HG03066 (cell line): Measurements from ENCODE around the gene BMP4.

ENCODE experiments used
- ATAC-seq: cut with Tn5 transposase; IDR thresholded peaks from one replicate; pipeline ENCODE4 v1.9.1; 2021; ENCODE audit warnings: low read depth; ENCODE audit not compliant: unreplicated experiment

Gene BMP4

DNA sequence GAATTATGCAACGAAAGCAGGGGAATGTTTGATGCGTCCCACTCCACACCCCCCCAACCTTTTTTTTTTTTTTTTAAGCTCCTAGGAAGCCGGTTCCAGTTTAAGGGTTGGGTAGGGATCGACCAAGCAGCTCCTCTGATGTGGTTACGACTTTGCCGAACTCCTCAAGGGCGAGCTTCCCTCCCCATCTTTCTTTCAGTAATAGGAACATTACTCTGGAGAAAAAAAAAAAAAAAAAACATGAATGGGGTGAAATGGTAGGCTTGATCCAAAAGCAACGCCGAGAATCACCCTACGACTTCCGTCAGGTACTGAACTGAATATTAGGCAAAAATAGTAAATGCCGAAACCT, 9.6 kb downstream of the BMP4 start:
- ATAC-seq, result no peak

- ATAC-seq, result no peak
These were observed 10.1 kb downstream of the BMP4 start for GRCh38 chr14:53946404-53947093.

GRCh38 chr14:53946071-53946403, 10.6 kb downstream of the BMP4 start:
- ATAC-seq, result no peak

- no peak for ATAC-seq
These were observed 12.9 kb downstream of the BMP4 start for GRCh38 chr14:53943751-53944083.

- no peak for ATAC-seq
These were observed 13.5 kb downstream of the BMP4 start for GRCh38 chr14:53942970-53943750.

- no peak for ATAC-seq
These were observed 18.3 kb downstream of the BMP4 start for GRCh38 chr14:53938136-53938837.

DNA sequence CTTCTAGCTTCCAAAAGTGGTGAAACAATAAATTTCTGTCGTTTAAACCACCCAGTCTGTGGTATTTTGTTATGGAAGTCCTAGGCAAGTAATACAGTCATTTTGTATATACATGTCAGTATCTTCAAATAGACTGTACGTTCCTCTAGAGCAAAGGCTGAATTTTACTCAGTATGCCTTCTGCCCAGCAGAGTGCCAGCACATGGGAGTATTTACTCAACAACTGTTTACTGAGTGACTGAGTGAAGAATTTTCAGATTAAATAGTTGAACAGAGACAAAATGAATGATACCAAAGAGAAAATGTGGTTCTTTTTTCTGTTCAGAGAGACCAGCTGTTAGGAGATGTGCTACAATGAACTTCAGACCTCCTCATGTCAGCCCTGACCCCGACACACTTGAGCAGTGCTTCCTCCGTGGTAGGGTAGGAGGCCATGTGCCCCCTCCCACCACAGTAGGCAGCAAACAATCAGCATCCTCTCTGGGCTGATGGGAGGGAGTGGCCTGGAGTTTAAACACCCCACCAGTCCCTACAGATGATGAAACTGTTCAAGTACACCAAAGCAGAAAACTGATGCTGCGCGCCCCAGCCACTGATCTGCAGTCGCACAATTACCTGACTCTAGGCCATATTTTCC, 21.7 kb downstream of the BMP4 start:
- no peak for ATAC-seq

GRCh38 chr14:53932966-53933365, 23.7 kb downstream of the BMP4 start:
- ATAC-seq, result no peak

GRCh38 chr14:53929871-53930715, 26.5 kb downstream of the BMP4 start:
- ATAC-seq, result no peak

GRCh38 chr14:53927171-53927570, 29.5 kb downstream of the BMP4 start:
- ATAC-seq, result no peak

DNA sequence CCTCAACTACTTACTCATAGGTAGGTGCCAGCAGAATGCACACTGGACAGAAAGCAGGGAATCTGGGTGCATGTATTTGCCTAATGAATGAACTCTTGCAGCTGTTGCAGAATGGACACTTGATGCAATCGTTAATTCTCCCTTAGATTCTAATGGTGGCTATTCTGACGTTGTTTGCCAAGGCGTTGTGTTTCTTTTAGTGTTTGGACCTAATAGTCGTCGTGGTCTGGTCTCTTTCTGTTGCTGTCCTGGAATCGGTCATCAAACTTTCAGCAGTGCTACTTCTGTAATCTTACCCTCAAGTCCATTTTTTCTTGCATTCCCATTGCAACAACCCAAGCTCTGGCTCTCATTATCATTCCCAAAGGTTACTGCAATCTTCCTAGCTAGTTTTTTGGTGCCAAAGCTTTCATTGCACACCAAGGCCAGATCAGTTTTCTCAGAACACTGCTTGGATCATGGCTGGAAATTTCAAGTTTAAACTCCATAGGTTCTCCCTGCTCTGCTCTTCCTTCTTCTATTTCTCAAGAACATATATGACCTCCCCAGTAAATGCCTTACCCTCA, 31.3 kb downstream of the BMP4 start:
- ATAC-seq, result no peak

- ATAC-seq, result no peak
These were observed 31.9 kb downstream of the BMP4 start for GRCh38 chr14:53924753-53925152.

GRCh38 chr14:53921027-53921426, 35.6 kb downstream of the BMP4 start:
- no peak for ATAC-seq

DNA sequence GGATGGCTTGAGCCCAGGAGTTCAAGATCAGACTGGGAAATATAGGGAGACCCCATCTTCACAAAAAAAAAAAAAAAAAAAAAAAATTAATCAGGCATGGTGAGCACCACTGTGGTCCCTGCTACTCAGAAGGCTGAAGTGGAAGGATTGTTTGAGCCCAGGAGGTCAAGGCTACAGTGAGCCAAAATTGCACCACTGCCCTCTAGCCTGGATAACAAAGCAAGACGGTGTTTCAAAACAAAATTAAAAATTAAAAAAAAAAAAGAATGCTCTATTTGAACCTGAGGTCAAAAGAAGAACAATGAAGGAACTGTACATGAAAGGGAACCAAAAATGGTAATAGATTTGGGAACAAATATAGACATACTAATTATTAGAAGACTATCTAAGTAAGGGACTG, 40.4 kb downstream of the BMP4 start:
- no peak for ATAC-seq

DNA sequence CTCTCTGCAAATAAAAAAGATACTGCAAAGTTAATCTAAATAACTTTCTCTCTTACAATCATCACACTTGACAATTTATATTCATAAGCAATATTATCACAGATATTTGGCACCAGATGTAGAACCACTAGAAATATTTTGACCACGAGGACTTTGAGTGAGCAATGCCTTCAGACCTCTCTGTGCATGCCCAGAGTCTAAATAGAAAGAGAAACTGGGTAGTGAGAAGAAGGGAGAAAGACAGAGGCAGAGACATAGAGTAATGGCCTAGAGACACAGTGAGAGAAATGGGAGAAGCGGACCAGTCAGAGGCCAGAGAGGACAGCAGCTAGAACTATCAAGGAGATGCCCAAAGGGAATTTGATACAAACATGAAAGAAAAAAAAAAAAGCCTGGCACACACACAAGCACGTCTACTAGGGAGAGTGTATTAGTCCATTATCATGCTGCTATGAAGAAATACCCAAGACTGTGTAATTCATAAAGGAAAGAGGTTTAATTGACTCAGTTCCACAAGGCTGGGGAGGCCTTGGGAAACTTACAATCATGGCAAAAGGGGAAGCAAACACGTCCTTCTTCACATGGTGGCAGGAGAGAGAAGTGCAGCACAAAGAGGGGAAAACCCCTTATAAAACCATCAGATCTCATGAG, 41.1 kb downstream of the BMP4 start:
- no peak for ATAC-seq

DNA sequence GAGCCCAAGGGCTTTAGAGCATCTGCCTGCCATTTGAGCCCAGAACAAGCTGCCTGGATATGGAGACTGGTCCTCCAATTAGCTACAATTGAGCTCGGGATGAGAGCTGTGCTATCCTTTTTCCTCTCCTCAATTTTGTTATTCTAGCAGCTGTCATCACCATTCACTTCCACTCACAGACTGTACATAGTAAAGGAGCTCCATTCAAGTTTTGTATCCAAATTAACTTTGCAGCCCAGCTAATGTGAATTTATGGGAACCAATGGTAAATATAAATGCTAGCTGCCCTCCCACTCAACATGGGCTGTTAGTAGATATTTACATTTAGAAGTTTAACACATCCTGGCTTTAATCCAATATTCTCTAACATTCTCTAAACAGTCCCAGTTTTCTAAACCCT, 44.6 kb downstream of the BMP4 start:
- no peak for ATAC-seq

DNA sequence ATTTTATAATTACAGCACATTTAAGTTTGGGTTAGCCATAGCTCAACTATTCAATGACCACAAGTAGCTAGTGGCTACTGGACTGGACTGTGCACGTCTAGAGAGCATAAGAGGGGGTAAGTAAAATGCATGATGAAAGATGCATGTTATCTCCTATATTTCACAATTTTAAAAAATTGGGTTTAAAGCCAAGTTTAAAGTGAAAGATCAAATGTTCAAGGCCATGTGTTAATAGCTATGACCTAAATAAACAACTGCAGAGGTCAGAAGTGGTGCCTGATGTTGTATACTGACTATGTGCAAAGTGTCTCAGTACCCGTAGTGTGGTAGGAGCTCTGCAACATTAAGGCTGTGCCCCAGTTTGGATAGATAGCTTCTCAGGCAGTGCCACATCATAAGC, 48.2 kb downstream of the BMP4 start:
- no peak for ATAC-seq

DNA sequence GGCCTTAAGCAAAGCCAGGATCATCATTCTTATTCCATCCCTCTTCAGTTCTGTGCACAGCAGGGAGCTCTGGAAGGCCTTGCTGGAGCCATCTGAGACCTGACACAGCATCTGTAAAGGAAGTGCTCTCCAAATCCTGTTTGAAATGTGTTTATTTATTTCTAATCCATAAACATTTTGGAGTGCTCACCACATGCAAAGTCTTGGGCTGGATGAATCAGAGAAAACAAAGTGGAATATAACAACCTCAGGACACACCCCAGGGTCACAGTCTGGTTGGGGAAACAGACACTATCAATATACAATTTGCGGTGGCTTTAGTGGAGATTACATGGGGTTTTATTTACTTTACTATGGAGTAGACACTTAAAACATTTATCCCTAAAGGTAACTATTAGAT, 54.3 kb downstream of the BMP4 start:
- no peak for ATAC-seq

- no peak for ATAC-seq
These were observed 56.1 kb downstream of the BMP4 start for GRCh38 chr14:53900499-53900898.
